Loucy (cell line): ENCODE data around the gene MSN.

ENCODE experiments used
- H2AFZ ChIP-seq: fragments of 200-600 bp; sonication (generic); 2 replicates; pipeline ENCODE4 v1.6.0; 2016; ENCODE audit warnings: antibody characterized with exemption, mild to moderate bottlenecking, low read length, moderate library complexity
- H3F3A ChIP-seq: fragments of 200-600 bp; 2 replicates; pipeline ENCODE4 v1.6.0; 2016; ENCODE audit warnings: antibody characterized with exemption, low read depth, mild to moderate bottlenecking
- H3K27me3 ChIP-seq: fragments of 200-600 bp; sonication (generic); 2 replicates; pipeline ENCODE4 v1.6.1; 2014; ENCODE audit warnings: low read length, mild to moderate bottlenecking; ENCODE audit not compliant: insufficient read depth, poor library complexity, severe bottlenecking
- H3K36me3 ChIP-seq: fragments of 200-600 bp; sonication (generic); 2 replicates; pipeline ENCODE4 v1.6.1; 2016; ENCODE audit warnings: low read length; ENCODE audit not compliant: insufficient read depth
- H3K4me1 ChIP-seq: fragments of 200-600 bp; sonication (generic); 2 replicates; pipeline ENCODE4 v1.5.1; 2014; ENCODE audit warnings: low read length, mild to moderate bottlenecking; ENCODE audit not compliant: insufficient read depth, poor library complexity, severe bottlenecking
- H3K4me2 ChIP-seq: fragments of 200-600 bp; sonication (generic); 2 replicates; pipeline ENCODE4 v1.6.0; 2014; ENCODE audit warnings: antibody characterized with exemption, low read length, low read depth, mild to moderate bottlenecking; ENCODE audit not compliant: poor library complexity, severe bottlenecking
- H3K4me3 ChIP-seq: fragments of 200-600 bp; sonication (generic); 2 replicates; pipeline ENCODE4 v1.5.1; 2014; ENCODE audit warnings: low read length, mild to moderate bottlenecking, mixed read lengths; ENCODE audit not compliant: poor library complexity, severe bottlenecking
- H3K79me2 ChIP-seq: fragments of 200-600 bp; sonication (generic); 2 replicates; pipeline ENCODE4 v1.6.1; 2014; ENCODE audit warnings: low read length; ENCODE audit not compliant: insufficient read depth
- H3K9ac ChIP-seq: fragments of 200-600 bp; sonication (generic); 2 replicates; pipeline ENCODE4 v1.6.0; 2014; ENCODE audit warnings: mild to moderate bottlenecking, low read depth, low read length, moderate library complexity; ENCODE audit not compliant: poor library complexity, severe bottlenecking
- H3K9me2 ChIP-seq: fragments of 200-600 bp; sonication (generic); replicated peaks from 2 replicates; pipeline ENCODE4 v1.6.1; 2016; ENCODE audit warnings: low read depth, low read length, mixed read lengths
- H3K9me3 ChIP-seq: fragments of 200-600 bp; sonication (generic); 2 replicates; pipeline ENCODE4 v1.6.1; 2014; ENCODE audit warnings: mild to moderate bottlenecking, antibody characterized with exemption, low read length, low read depth; ENCODE audit not compliant: insufficient read depth
- H4K20me1 ChIP-seq: fragments of 200-600 bp; sonication (generic); 2 replicates; pipeline ENCODE4 v1.6.0; 2014; ENCODE audit warnings: antibody characterized with exemption, low read length, mild to moderate bottlenecking; ENCODE audit not compliant: insufficient read depth, poor library complexity, severe bottlenecking
- EZH2phosphoT487 ChIP-seq: fragments of 200-600 bp; IDR thresholded peaks from 2 replicates; pipeline ENCODE4 v1.6.1; 2018; ENCODE audit warnings: antibody characterized with exemption, mild to moderate bottlenecking, moderate library complexity, borderline replicate concordance
- TF ChIP-seq, protein P1 (sequence below): fragments of 200-600 bp; sonication (generic); conservative IDR thresholded peaks from 2 replicates; pipeline ENCODE4 v1.5.1; 2014; ENCODE audit warnings: mild to moderate bottlenecking, antibody characterized with exemption, low read length

The MSN gene

DNA sequence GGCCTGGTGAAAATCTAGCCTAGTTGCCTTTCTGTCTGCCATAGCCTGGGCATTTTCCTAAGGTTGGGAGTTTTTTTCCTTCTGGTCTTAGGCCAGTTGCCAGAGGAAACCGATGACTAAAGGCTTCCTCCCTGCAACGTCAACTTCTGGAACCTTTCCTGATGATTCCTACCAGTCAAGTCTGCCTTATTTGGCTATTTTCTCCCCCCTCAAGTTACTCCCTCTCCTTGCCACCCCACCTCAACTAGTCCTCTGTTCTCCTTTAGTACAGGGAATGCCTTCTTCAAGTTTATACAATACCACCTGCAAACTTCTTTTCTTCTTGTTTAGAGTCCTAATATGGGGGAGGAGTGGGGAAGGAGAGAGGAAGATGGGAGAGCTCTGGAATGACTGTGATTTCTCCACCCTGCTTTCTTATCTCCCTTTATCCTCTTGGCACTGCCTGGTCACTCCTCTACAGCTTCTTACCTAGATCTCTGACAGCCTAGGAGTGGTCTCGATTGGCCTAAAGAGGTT is 10.6 kb downstream of the MSN start:
- Histone ChIP-seq H3K4me3 (peak overlapping the region; percentile 58), H3K9ac (no peak overlapping the region), H3K36me3 (peaks cover 11% of the 10 kb centered on the region), H3K79me2 (peaks cover 100% of the 10 kb centered on the region), H2AFZ (no peak overlapping the region), H3K4me1 (peaks cover 79% of the 10 kb centered on the region), H3K9me3 (no peaks in the 10 kb centered on the region), H3K4me2 (peak overlapping the region; percentile 99), H3K27me3 (no peaks in the 10 kb centered on the region), H3F3A (no peaks in the 10 kb centered on the region), H4K20me1 (peaks cover 93% of the 10 kb centered on the region), H3K9me2 (no peaks in the 10 kb centered on the region)
- TF ChIP-seq EZH2phosphoT487, result no peak
- TF ChIP-seq, protein P1, sequence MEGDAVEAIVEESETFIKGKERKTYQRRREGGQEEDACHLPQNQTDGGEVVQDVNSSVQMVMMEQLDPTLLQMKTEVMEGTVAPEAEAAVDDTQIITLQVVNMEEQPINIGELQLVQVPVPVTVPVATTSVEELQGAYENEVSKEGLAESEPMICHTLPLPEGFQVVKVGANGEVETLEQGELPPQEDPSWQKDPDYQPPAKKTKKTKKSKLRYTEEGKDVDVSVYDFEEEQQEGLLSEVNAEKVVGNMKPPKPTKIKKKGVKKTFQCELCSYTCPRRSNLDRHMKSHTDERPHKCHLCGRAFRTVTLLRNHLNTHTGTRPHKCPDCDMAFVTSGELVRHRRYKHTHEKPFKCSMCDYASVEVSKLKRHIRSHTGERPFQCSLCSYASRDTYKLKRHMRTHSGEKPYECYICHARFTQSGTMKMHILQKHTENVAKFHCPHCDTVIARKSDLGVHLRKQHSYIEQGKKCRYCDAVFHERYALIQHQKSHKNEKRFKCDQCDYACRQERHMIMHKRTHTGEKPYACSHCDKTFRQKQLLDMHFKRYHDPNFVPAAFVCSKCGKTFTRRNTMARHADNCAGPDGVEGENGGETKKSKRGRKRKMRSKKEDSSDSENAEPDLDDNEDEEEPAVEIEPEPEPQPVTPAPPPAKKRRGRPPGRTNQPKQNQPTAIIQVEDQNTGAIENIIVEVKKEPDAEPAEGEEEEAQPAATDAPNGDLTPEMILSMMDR, result no peak

DNA sequence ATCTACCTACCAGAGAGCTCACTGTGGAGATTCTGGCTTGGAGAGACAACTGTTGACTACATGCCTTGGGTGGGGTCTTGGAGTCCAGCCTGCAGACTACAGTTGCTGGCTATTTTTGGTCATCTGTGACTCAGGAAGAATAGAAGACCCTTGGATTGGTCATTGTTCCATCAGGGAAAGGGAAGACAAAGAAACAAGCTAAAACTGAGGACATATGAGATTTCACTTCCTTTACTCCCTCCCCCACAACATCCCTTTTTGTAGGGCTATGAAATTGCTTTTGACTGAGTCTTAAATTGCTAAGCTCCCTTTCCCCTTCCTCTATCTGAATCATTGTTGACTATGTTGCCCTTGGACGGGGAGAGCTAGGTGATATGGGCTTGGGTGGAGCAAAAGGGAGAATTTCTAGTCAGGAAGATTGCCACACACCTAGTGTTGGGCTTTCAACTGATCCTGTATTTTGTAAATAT is 11.7 kb downstream of the MSN start:
- H3K79me2 ChIP-seq, result peaks cover 99% of the 10 kb centered on the region
- H3K4me1 ChIP-seq, result peaks cover 68% of the 10 kb centered on the region
- peaks cover 11% of the 10 kb centered on the region for H3K36me3 ChIP-seq
- no peaks in the 10 kb centered on the region for H3K9me3 ChIP-seq
- no peaks in the 10 kb centered on the region for H3F3A ChIP-seq
- no peaks in the 10 kb centered on the region for H3K27me3 ChIP-seq
- H4K20me1 ChIP-seq, result peaks cover 88% of the 10 kb centered on the region
- no peak overlapping the region for H2AFZ ChIP-seq
- peak overlapping the region; percentile 58 for H3K4me3 ChIP-seq
- H3K9me2 ChIP-seq, result no peaks in the 10 kb centered on the region
- H3K4me2 ChIP-seq, result peak overlapping the region; percentile 99
- TF ChIP-seq, protein P1, result no peak
- no peak for TF ChIP-seq EZH2phosphoT487
- H3K9ac ChIP-seq, result peak overlapping the region; percentile 32

DNA sequence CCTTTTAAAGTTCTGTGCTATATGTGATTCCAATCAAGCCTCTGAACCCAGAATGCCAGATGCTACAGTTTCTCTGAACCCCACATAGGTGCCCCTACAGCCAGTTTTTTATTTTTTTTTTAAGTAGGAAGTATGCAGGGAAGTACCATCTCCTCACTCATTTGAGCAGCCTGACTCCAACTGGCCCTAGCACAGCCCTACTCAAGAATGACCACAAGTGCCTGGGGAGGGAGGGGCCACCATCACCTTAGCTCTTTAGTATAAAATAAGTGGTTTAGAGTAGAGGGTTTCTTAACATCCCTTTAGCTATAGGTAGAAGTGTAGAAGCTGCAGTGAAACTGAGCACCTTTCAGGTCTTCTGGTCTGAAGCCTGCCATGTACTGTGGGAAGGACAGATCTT is 14.4 kb downstream of the MSN start:
- H3K9ac ChIP-seq, result no peak overlapping the region
- no peak overlapping the region for H2AFZ ChIP-seq
- H3K4me2 ChIP-seq, result peak overlapping the region; percentile 50
- no peaks in the 10 kb centered on the region for H3K9me3 ChIP-seq
- H3K4me3 ChIP-seq, result peak overlapping the region; percentile 21
- peaks cover 91% of the 10 kb centered on the region for H4K20me1 ChIP-seq
- no peaks in the 10 kb centered on the region for H3K27me3 ChIP-seq
- H3K9me2 ChIP-seq, result no peaks in the 10 kb centered on the region
- peaks cover 99% of the 10 kb centered on the region for H3K79me2 ChIP-seq
- peaks cover 69% of the 10 kb centered on the region for H3K4me1 ChIP-seq
- H3F3A ChIP-seq, result no peaks in the 10 kb centered on the region
- peaks cover 10% of the 10 kb centered on the region; the same call in 1 of the 2 replicates for H3K36me3 ChIP-seq
- TF ChIP-seq, protein P1, result no peak
- TF ChIP-seq EZH2phosphoT487, result no peak
